Femur (tissue), 1 donor: ENCODE results near the gene CRYGD.
"Not testable (repeated sequence)": the region's sequence is repeated elsewhere in the genome, so short reads cannot be mapped to it uniquely, and the experiment has no call there.

Experiments used
- DNase-seq: peaks from one replicate; pipeline ENCODE4 v3.0.0-alpha.2; 2017

The CRYGD gene

GRCh38 chr2:208129744-208130711 is 5.7 kb upstream of the CRYGD start, which contains the start of gene CRYGC:
Gene CRYGC (minus strand): TSS chr2:208129828. CDS start chr2:208129792, 36 bp downstream.
- DNase-seq: no peak

- no peak for DNase-seq
These were observed 3.8 kb upstream of the CRYGD start for GRCh38 chr2:208128136-208128535.

- DNase-seq: no peak
These were observed 2.8 kb upstream of the CRYGD start for GRCh38 chr2:208127090-208127489.

- DNase-seq: no peak
These were observed 927 bp upstream of the CRYGD start for GRCh38 chr2:208125251-208125650.

GRCh38 chr2:208122248-208122647 is 2.1 kb downstream of the CRYGD start:
- no peak for DNase-seq

GRCh38 chr2:208118918-208119317 is 5.4 kb downstream of the CRYGD start:
- no peak for DNase-seq

GRCh38 chr2:208117390-208117789 is 6.9 kb downstream of the CRYGD start:
- not testable (repeated sequence) for DNase-seq

GRCh38 chr2:208112969-208113368 is 11.4 kb downstream of the CRYGD start:
- DNase-seq: no peak

- peak; percentile 24 for DNase-seq
These were observed 12.0 kb downstream of the CRYGD start for GRCh38 chr2:208112273-208112745.

- no peak for DNase-seq
These were observed 20.7 kb downstream of the CRYGD start for GRCh38 chr2:208103616-208104015.

GRCh38 chr2:208101716-208102631 is 22.4 kb downstream of the CRYGD start:
- no peak for DNase-seq

GRCh38 chr2:208099682-208100470 is 24.4 kb downstream of the CRYGD start:
- no peak for DNase-seq

- not testable (repeated sequence) for DNase-seq
These were observed 25.6 kb downstream of the CRYGD start for GRCh38 chr2:208098701-208099100.

GRCh38 chr2:208098267-208098666 is 26.1 kb downstream of the CRYGD start:
- no peak for DNase-seq

- no peak for DNase-seq
These were observed 26.5 kb downstream of the CRYGD start for GRCh38 chr2:208097801-208098200.

GRCh38 chr2:208097313-208097712 is 27.0 kb downstream of the CRYGD start:
- DNase-seq: no peak

GRCh38 chr2:208096080-208096479 is 28.2 kb downstream of the CRYGD start:
- no peak for DNase-seq

- DNase-seq: no peak
These were observed 31.2 kb downstream of the CRYGD start for GRCh38 chr2:208093128-208093527.

GRCh38 chr2:208092093-208092832 is 32.1 kb downstream of the CRYGD start:
- DNase-seq: no peak

GRCh38 chr2:208090420-208090819 is 33.9 kb downstream of the CRYGD start:
- DNase-seq: no peak

- DNase-seq: no peak
These were observed 38.3 kb downstream of the CRYGD start for GRCh38 chr2:208086029-208086428.

GRCh38 chr2:208083807-208084206 is 40.5 kb downstream of the CRYGD start:
- no peak for DNase-seq
